HepG2 (cell line): ENCODE results near the gene RFFL. TPM values are rescaled to one million over a fixed set of nuclear protein-coding genes. Genes with fewer than 3 reads are reported as not detected.

Experiments used
- ATAC-seq: fragments of 200-7000 bp; cut with Tn5 transposase; 3 replicates; pipeline ENCODE4 v1.9.1; 2020; ENCODE audit warnings: mild to moderate bottlenecking, moderate library complexity
- BruUV-seq: library from RNA; stranded (reverse); fragments of 400-500 nt; replicated peaks from 2 replicates; lab custom pipeline; 2021; lab: Mats Ljungman, UMichigan
- CTCF ChIA-PET: fragments of 300-600 bp; formaldehyde crosslinking; extraction: SDS; loops from one replicate; lab custom pipeline; 2021; ENCODE audit warnings: low total read pairs, inconsistent platforms, low intra/inter-chr PET ratio; lab: Yijun Ruan, JAX
- POLR2A ChIA-PET: fragments of 350-600 bp; sonication (Branson Sonifier 250); formaldehyde crosslinking; loops from one replicate; lab custom pipeline; 2020; ENCODE audit warnings: antibody characterized with exemption, inconsistent platforms; lab: Yijun Ruan, JAX
- DNase-seq: peaks from one replicate; pipeline ENCODE4 v3.0.0-alpha.2; 2015; ENCODE audit warnings: low spot score
- FAIRE-seq: peaks from 3 replicates; lab custom pipeline; 2011; peaks lifted over from hg19 to GRCh38; lab: Jason Lieb, UNC
- H2AFZ ChIP-seq: one replicate; pipeline ENCODE4 v1.6.1; 2011; ENCODE audit warnings: low read length, inconsistent platforms
- H3K27ac ChIP-seq: fragments of 300-600 bp; 3 replicates; pipeline ENCODE4 v1.8.0; 2011; ENCODE audit warnings: mixed run types, mild to moderate bottlenecking, mixed read lengths, low read length, inconsistent platforms; ENCODE audit not compliant: insufficient read depth; ENCODE audit errors: extremely low read length
- H3K27me3 ChIP-seq, 2 experiments: fragments of 200-600 bp in 1 of 2; 2 replicates in 1 of 2; 3 replicates in 1 of 2; pipeline versions ENCODE4 v1.6.0 to v1.8.0; 2011; ENCODE audit warnings: low read length in 2 of 2, mild to moderate bottlenecking in 2 of 2, moderate library complexity in 2 of 2, inconsistent platforms in 1 of 2; ENCODE audit not compliant: insufficient read depth in 2 of 2, control insufficient read depth in 1 of 2
- H3K36me3 ChIP-seq, 2 experiments: fragments of 200-600 bp in 1 of 2; replicated peaks in 1 of 2; 2 replicates in 1 of 2; 3 replicates in 1 of 2; pipeline versions ENCODE4 v1.5.1 to v1.8.0; 2011; ENCODE audit warnings: low read length in 2 of 2, inconsistent platforms in 1 of 2; ENCODE audit not compliant: insufficient read depth in 2 of 2, control insufficient read depth in 1 of 2
- H3K4me1 ChIP-seq: 2 replicates; pipeline ENCODE4 v1.5.1; 2012; ENCODE audit warnings: low read length, inconsistent platforms; ENCODE audit not compliant: insufficient read depth
- H3K4me2 ChIP-seq: 2 replicates; pipeline ENCODE4 v1.6.0; 2011; ENCODE audit warnings: low read depth, low read length, inconsistent platforms
- H3K4me3 ChIP-seq, 3 experiments: fragments of 200-600 bp in 1 of 3; sonication (generic), shearing (Covaris generic) in 1 of 3; replicated peaks in 1 of 3; 2 replicates each; pipeline ENCODE4 v1.5.1; 2011 to 2016; ENCODE audit warnings: low read length in 3 of 3, inconsistent platforms in 2 of 3, low read depth in 2 of 3, mild to moderate bottlenecking in 2 of 3, control low read depth in 1 of 3, mixed read lengths in 1 of 3; ENCODE audit not compliant: insufficient read depth in 1 of 3
- H3K79me2 ChIP-seq: one replicate; pipeline ENCODE4 v1.6.1; 2011; ENCODE audit warnings: low read length, inconsistent platforms; ENCODE audit not compliant: insufficient read depth
- H3K9ac ChIP-seq: 2 replicates; pipeline ENCODE4 v1.6.0; 2011; ENCODE audit warnings: mild to moderate bottlenecking, low read depth, low read length, inconsistent platforms; ENCODE audit not compliant: insufficient read depth
- H3K9me3 ChIP-seq: 2 replicates; pipeline ENCODE4 v1.5.1; 2012; ENCODE audit warnings: mild to moderate bottlenecking, low read length
- H4K20me1 ChIP-seq: 2 replicates; pipeline ENCODE4 v1.6.0; 2011; ENCODE audit warnings: inconsistent platforms, mild to moderate bottlenecking, low read length, moderate library complexity; ENCODE audit not compliant: insufficient read depth
- ATF7-NPFF ChIP-seq: sonication (generic); formaldehyde crosslinking; IDR thresholded peaks from 2 replicates; pipeline ENCODE4 v1.8.1; 2023; ENCODE audit warnings: mild to moderate bottlenecking, low read depth, missing genetic modification reagents, moderate library complexity
- CBFB ChIP-seq: sonication (generic); formaldehyde crosslinking; IDR thresholded peaks from 2 replicates; pipeline ENCODE4 v1.4.0; 2020; ENCODE audit warnings: missing genetic modification reagents
- HBP1 ChIP-seq: IDR thresholded peaks from 2 replicates; pipeline ENCODE4 v1.6.1; 2016; ENCODE audit warnings: low read depth, control low read depth
- JUND ChIP-seq: sonication (generic); formaldehyde crosslinking; IDR thresholded peaks from 2 replicates; pipeline ENCODE4 v1.8.0; 2022; ENCODE audit warnings: mild to moderate bottlenecking, missing genetic modification reagents
- MXD1 ChIP-seq: sonication (generic); formaldehyde crosslinking; IDR thresholded peaks from 2 replicates; pipeline ENCODE4 v1.4.0; 2020; ENCODE audit warnings: mild to moderate bottlenecking, missing genetic modification reagents
- PAWR ChIP-seq: sonication (generic); formaldehyde crosslinking; IDR thresholded peaks from 2 replicates; pipeline ENCODE4 v1.4.0; 2020; ENCODE audit warnings: missing genetic modification reagents, mild to moderate bottlenecking, borderline replicate concordance
- UBTF ChIP-seq: sonication (generic); formaldehyde crosslinking; IDR thresholded peaks from 2 replicates; pipeline ENCODE4 v1.4.0; 2020; ENCODE audit warnings: mild to moderate bottlenecking, missing genetic modification reagents
- ZBTB34 ChIP-seq: sonication (generic); formaldehyde crosslinking; IDR thresholded peaks from 2 replicates; pipeline ENCODE4 v1.8.0; 2022; ENCODE audit warnings: mild to moderate bottlenecking, missing genetic modification reagents
- ZBTB7A ChIP-seq: sonication (generic); formaldehyde crosslinking; IDR thresholded peaks from 2 replicates; pipeline ENCODE4 v1.8.0; 2022; ENCODE audit warnings: mild to moderate bottlenecking, missing genetic modification reagents
- ZMAT3 ChIP-seq: sonication (generic); formaldehyde crosslinking; conservative IDR thresholded peaks from 2 replicates; pipeline ENCODE4 v1.7.0; 2021; ENCODE audit warnings: missing genetic modification reagents
- ZNF761 ChIP-seq: sonication (generic); formaldehyde crosslinking; conservative IDR thresholded peaks from 2 replicates; pipeline ENCODE4 v1.4.0; 2020; ENCODE audit warnings: mild to moderate bottlenecking, missing genetic modification reagents
- WGBS: methylation state at CpG from one replicate; pipeline ENCODE4 v1.1.6; 2017; ENCODE audit warnings: low lambda C conversion rate; 5-methylcytosine and 5-hydroxymethylcytosine counted together
- in situ Hi-C: cut with HindIII; loops from 2 replicates; pipeline ENCODE4 v1.10.0; 2017; ENCODE audit warnings: low pct_unique_long_range_greater_than_20kb; ENCODE audit not compliant: extremely low pct_ligation_motif_present
- intact Hi-C: fragments of 100-400 bp; cut with micrococcal nuclease; formaldehyde crosslinking; loops from one replicate; pipeline ENCODE4 v1.10.0; 2022; ENCODE audit not compliant: unreplicated experiment
- polyA plus RNA-seq, 8 experiments: library from polyadenylated mRNA; depleted of rRNA in 3 of 8; stranded (reverse) in 7 of 8; unstranded in 1 of 8; fragments of >200 nt; fragmentation: Illumina TruSeq in 4 of 8; extraction: Trizol in 4 of 8; gene quantifications; 2 replicates each; pipeline versions ENCODE4 v1.2.1 to v1.2.3, GENCODE V29; 2011 to 2016; ENCODE audit warnings: low read depth in 4 of 8, missing spikeins in 1 of 8, mixed read lengths in 1 of 8; ENCODE audit not compliant: insufficient read depth in 1 of 8
- total RNA-seq, 5 experiments: library from RNA; depleted of rRNA; stranded (reverse); fragments of >200 nt; fragmentation: Illumina TruSeq; extraction: Trizol; gene quantifications; 2 replicates each; pipeline ENCODE4 v1.2.3, GENCODE V29; 2016; ENCODE audit warnings: low read depth in 1 of 5

RFFL gene
- total and polyA plus RNA-seq, 2 of the 13 experiments (the other 11 are each of a cell fraction or from before 2014, with no cell fraction given) = 24.3 to 48.6 TPM

GRCh38 chr17:35019386-35020179 lies 43.9 kb downstream of the RFFL start:
- FAIRE-seq = no peak
- no TSS peak for BruUV-seq
- no peak overlapping the region for H3K4me2 ChIP-seq

More at GRCh38 chr17:35019386-35020179, 43.9 kb downstream of the RFFL start:
- over 99% methylated on average over 6 of the region's 6 CpGs for WGBS
- no peak overlapping the region for H3K4me3 ChIP-seq
- no peak overlapping the region for H3K9ac ChIP-seq
- H2AFZ ChIP-seq = no peak overlapping the region
- H3K36me3 ChIP-seq = peaks cover 52 to 88% of the 10 kb centered on the region in 2 experiments
- intact Hi-C loops = loop anchor here (5.0 kb wide), 1 partner anchor 68 kb away; no protein-coding TSS in a partner anchor
- H3K27me3 ChIP-seq = no peaks in the 10 kb centered on the region
- CTCF ChIA-PET = no interaction called here
- no peaks in the 10 kb centered on the region for H3K4me1 ChIP-seq
- TF ChIP-seq JUND (no peak), MXD1 (no peak), ZBTB34 (CRISPR knock-in tag) (no peak), ZMAT3 (no peak), ZNF761 (CRISPR knock-in tag) (no peak), ZBTB7A (no peak), HBP1 (CRISPR knock-in tag) (no peak), CBFB (CRISPR knock-in tag) (no peak), ATF7-NPFF (CRISPR knock-in tag) (no peak), PAWR (CRISPR knock-in tag) (no peak), UBTF (CRISPR knock-in tag) (no peak)
- no peaks in the 10 kb centered on the region for H3K9me3 ChIP-seq
- in situ Hi-C loops = no loop called here
- ATAC-seq (no peak), DNase-seq (no peak)
- peaks cover 6% of the 10 kb centered on the region; the same call in 1 of the 2 replicates for H4K20me1 ChIP-seq
- no peaks in the 10 kb centered on the region for H3K79me2 ChIP-seq
- POLR2A ChIA-PET = no interaction called here
- H3K27ac ChIP-seq = no peak overlapping the region
